HG03571 (cell line): Measurements from ENCODE around the gene CNTN6.

Source experiments
- ATAC-seq: cut with Tn5 transposase; IDR thresholded peaks from one replicate; pipeline ENCODE4 v1.9.1; 2021; ENCODE audit not compliant: unreplicated experiment

The CNTN6 gene

DNA sequence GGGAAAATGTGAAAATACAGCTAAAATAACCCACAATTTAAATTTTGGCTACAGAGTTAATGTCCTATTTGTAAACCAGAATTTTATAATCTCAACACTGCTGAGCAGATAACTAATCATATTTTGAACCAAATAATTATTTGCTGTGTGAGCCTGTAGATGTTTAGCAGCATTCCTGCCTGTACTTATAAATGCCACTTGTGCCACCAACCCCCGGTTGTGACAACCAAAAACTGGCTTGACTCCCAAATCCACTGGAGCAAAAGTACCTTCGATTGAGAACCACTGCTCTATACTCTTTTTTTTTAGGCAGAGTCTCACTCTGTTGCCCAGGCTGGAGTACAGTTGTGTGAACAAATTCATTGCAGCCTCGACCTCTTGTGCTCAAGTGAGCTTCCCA lies 78.5 kb downstream of the CNTN6 start:
- ATAC-seq, result no peak

DNA sequence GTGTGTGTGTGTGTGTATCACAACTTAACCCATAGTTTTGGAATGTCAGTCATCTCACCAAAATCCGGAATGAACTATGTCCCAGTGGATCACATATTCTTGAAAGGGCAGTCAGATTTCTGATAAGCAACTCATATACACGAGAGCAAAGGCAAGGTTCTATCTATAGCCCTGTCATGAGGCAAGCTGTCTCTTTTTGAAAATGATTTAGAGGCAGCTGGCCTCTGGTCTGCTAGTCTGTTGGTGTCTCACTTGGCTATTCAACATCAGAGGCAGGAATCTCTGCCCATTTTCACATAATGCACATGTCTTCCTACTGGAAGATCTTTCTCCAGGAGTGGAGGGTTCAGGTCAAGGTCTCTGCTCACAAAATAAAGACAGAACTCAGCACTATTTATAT lies 79.8 kb downstream of the CNTN6 start:
- no peak for ATAC-seq

DNA sequence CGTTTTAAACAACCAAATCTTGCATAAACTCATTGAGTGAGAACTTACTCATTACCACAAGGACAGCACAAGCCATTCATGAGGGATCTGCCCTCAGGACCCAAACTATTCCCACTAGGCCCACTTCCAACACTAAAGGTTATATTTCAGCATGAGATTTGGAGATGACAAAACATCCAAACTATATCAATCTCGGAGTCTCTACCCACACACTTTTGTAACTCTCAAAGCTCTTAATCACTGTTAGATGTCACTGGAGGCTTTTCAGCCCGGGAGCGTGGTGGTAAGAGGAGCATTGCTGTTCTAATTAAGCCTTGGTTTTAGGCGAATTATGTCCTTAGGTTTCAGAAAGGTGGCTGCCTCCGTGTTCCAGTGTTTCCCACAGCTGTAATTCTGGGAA lies 86.3 kb downstream of the CNTN6 start:
- no peak for ATAC-seq

DNA sequence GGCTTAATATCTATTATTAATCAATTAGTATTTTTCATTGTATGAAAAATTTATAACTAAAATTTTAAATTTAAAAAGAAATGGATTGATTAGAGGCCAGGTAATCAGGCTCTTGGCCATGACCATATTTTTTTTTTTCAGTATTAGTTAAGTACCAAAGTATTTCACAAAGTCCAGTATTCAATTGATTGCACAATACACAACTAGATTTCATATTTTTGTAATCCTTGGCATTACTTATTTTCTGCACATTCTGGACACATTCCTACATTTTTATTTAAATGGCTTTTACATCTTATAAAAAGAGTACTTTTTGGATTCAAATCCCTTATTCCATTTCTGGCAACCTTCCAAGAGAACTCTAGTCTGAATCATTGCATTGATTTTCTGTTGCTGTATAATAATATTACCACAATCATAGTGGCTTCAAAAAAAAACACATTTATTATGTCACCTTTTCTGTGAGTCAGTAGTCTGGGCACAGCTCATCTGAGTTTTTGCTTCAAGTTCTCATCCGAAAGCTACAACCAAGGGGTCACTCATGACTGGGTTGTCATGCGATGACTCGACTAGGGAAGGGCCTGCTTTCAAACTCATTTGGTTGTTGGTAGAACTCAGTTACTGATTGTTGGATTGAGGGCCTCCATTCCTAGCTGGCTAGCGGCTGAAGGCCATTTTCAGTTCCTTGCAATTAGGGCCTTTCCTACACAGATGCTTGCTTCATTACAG lies 90.7 kb downstream of the CNTN6 start:
- ATAC-seq, result no peak

DNA sequence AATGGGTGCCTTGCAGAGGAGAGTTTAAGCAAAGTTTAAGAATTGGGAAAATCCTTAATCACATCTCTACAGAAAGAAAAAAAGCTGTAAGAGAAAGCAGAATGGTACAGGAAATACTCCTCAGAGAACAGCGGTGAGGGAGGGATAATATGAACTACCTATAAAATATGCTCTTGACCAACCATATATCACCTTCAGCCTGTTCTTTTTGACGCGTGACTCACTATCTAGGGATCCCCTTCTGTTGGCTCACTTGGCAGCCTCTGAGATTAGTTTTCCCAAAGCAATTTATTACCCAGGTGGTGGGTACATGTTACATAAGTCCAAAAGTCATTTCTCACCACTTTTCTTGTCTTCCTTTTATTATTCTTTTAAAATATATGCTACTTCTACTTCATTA lies 97.7 kb downstream of the CNTN6 start:
- no peak for ATAC-seq

DNA sequence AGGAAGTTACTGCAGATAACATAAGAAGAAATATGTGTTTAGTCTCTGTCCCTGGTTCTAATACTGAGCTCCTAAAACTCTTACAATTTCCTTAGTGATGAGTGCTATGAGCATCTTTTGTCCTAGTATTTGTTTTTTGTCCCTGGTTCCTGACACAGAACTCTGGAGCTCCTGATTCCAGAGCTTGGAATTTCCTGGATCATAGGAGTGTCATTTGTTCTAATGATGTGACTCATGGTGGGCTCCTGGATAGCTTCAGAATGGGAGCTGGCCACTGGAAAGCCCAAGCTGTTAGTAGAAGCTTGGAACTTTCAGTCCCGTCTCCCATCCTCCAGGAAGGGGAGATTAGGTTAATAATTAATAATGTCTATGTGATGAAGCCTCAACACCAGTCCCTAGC lies 98.2 kb downstream of the CNTN6 start:
- ATAC-seq, result no peak

DNA sequence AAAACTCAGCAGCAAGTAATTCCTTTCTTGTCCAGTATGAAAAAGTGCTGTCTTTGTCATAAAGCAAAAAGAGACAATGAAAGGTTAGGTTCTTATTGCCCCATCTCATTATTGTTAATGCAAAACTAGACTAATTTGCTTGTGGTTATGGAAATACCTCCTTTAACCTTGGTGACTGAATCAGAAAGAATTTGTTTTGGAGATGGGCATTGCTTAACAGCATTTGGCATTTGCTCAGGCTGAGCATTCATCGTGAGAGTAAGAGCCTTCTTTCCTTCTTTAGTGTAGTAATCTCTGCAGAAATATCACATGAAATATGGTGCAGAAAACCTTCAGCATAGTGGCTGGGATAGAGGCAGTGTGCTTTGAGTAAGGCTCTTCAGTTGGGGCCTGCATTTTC lies 103.1 kb downstream of the CNTN6 start:
- ATAC-seq, result no peak

DNA sequence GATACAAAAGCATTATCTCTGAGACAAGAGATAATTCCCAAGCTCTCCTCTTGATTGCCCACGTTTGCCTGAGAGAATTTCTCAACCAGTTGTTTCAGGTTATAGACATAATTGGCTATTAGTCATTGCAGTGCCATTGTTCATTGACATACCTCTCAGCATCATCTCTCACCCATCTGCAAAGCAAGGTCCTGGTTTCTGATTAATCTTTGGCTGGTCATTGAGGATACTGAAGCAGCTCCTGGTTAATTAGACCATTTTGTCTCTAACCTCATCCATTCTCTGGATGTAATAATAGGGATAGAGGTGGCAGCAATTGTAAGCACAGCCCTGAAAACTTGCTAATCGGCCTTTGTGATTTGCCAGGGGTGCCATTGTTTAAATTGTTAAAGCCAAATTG lies 104.2 kb downstream of the CNTN6 start:
- ATAC-seq, result no peak

DNA sequence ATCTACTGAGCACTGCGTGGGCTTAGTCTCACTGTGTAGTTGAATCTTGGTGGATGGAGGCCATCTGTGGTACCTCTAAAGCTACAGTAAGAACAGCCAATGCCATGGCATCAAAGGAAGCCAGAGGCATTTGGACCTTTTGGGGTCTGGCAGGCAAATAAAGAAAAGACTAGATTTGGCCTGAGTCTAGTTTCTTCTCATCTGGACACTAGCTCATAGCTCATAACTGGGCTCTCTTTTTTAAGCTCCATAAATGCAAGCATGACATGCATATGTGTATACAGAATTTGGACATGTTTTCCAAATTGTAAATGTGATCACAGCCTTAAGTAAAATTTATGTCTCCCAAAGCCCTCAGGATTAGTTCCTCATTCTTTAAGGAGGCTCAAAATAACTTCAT lies 107.5 kb downstream of the CNTN6 start:
- ATAC-seq, result no peak

DNA sequence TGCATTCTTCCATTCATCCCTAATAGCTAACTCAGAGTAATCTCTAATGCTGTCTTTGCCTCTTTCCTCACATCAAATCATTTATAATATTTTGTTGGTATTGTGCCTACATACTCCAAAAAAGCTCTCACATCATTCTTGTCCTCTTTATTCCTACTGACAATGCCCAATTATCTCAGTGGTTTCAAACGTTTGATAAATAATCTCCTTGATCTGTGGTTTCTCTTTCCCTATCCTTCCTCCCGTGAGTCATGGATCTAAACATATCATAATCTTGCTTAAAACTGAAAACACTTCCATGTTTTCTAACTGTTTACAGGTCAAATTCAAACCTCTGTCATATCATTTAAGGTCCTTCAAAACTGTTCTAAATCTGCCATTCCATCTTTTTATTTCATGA lies 115.1 kb downstream of the CNTN6 start:
- ATAC-seq, result no peak

DNA sequence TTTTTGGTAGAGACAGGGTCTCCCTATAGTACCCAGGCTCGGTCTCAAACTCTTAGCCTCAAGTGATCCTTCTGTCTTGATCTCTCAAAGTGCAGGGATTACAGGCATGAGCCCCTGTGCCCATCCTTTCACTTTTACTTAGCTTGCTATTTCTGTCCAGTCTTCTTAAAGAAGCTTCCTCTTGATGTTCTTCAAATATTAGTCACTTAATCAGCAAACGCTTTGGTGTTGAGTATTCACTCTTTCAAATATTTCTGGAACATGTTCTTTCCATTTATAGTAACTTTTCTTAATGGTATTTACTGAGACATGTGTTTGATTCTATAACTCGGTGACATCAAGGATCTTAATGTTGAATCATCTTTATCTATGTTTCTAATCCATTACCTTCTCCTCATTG lies 122.1 kb downstream of the CNTN6 start:
- no peak for ATAC-seq

DNA sequence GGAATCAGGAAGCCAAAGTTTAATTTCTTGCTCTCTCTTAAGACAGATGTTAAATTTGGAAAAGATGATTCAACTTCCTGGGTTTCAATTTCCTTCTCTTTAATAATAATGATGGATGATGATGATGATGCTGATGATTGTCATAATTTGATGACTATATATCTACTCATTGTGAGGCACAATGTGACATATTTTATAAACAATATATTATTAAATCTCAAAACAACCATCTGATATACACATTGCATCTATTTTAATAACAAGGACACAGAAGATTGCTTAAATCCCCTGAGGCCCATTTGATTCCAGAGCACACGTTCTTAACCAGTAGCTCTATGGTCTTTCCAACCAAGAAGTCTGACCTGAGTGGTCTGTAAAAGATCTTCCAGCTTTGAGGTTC lies 124.0 kb downstream of the CNTN6 start:
- no peak for ATAC-seq

DNA sequence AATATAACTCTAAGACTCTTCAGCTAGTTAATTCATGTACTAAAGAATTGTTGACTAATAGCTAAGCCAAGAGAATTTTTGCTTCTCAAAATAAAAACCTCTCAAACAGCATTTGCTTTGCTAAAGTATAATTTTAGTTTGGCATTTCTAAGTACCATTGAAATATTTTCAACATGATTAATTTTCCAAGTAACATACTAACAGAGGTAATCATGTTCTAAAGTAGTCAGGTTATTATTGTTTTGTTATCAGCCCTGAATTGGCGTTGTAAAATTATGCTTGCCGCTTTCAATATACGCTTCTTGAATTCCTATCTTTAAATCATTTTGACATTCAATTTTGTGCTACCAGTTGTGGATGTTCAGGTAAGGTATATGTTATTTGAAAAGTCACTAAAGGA lies 134.3 kb downstream of the CNTN6 start:
- no peak for ATAC-seq

DNA sequence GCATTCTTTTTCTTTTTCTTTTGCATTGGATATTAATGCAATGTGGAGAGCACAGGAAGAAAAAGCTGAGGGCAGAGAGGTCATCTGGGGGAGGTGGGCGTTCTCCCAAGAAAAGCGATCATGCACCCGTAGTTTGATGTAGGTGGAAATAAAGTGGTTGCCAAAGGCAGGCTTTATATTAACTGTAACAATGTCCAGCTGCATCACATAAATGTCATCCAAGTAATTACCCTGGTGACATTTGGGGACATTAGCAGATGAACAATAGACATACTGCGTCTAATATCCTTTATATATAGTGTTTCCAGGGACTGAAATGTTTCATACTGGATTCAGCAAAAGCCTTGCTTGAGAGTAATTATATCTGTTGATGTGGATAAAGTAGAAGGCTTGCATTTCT lies 135.5 kb downstream of the CNTN6 start:
- no peak for ATAC-seq

DNA sequence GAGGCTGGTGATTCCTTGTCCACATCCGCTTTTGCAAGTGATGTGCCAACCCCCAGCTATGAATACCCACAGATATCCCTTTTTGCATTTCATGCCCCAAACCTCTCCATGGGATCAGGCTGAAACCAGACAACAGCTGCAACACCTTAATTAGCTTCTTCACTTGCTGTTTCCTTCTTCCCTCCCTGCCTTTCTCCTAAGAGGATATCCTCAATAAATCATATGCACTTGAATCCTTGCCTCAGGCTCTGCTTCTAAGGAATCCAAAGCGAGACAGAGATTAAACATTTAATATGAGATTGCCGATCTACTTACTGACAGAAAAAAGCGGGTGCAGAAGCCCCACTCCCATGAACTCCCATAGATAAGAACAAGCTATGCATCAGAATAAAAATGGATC lies 138.1 kb downstream of the CNTN6 start:
- ATAC-seq, result no peak

DNA sequence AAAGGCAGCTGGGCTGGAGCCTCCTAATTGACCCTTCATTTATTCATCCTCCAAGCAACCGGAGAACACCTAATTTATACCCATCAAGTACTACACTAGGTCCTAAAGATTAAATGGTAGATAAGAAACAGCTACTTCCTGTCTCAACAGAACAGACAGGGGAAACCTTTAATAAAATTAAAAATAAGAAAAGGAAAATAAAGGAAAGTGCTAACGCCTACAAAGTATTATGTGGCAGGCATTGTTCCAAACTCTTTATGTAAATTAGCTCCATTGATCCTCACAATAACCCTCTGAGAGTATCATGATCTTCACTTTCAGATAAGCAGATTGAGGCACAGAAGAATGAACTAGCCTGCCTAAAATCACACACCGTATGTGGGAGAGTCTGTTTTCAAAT lies 139.5 kb downstream of the CNTN6 start:
- ATAC-seq, result no peak

DNA sequence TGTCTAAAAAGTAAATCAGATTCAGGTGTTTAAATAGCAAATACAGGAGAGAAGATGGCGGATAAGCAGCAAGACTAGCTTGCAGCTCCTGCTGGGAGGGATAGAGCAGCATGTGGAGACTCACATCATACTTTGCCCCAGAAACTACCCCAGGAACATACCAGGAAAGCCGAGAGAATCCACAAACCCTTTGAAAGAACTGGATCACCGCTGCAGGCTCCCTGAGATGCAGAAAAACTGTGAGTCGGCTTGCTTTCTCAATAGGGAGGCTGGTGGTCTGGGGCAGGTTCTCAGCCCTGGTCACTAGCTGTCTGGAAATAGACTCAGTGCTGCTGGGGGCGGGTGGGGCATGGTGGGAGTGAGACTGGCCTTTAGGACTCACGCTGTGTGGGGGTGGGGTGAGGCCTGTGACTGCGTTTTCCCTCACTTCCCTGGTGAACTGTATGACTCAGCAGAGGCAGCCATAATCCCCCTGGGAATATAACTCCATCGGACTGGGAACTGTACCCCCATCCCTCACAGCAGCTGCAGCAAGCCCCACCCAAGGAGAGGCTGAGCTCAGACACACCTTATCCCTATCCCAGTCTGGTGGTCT lies 142.8 kb downstream of the CNTN6 start:
- no peak for ATAC-seq

DNA sequence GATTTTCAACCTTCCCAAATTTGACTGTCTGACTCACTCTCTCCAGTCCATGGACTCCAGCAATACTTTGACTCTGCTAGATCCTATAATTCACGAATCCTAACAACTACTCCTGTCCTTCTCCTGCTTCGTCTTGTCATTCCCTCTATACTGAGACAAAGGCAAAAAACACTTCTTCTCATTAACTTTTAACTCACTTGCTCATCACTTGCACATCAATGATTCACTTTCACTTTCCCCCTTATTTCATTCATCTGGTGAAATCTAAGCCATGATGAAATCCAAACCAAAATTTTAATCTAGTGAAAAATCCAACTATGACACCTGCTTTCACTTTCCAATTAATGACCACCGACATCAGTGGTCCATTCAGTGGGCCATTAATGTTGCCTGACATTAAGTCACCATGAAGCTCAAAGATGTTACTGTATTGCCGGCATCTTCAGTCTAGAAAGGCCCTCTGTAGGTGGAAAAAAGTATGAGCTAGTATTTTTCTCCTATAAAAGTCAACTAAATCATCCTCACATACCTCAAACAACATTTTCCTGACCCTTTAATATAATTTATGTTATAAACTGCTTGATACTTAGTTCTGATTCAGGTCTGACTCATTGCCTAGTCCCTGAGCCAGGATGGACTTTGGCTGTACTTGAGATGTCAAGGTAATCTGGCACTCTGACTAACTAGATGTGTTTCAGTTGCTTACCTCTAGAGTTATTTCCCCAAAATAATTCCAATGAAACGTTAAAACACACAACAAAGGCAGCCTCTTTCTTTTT lies 158.6 kb downstream of the CNTN6 start:
- no peak for ATAC-seq

DNA sequence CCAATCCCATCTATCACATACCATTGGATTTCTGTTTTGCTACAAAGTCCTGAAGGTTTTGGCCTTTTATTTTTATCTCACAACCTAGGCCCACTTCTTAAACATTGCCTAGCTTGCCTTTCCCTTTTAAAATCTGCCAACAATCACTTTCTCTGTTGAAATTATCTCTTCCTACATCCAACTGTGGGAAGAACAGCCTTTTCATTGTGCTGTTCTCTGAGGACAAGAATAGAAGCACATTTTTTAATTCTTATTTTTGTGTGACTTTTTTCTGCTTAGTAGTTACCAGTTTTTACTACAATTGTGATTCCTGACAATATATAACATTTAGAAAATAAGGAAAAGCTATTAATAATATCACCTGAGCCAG lies 159.2 kb downstream of the CNTN6 start:
- ATAC-seq, result no peak

DNA sequence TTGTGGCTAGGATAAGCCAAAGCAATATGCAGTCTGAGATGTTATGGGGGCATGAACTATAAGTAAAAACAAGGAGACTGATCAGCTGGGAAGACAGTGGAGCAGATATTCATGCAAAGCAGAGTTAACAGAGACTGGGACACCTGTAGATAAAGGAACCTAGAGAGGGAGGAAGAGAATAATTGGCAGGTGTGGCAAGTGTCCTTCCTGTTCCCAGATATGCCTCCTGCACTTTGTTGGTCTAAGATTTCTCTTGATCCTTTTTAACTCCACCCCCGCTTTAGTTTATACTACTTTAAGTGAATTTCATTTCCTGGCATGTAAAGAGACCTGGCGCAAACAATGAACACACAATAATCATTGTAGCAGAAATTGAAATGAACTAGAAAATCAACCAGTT lies 169.4 kb downstream of the CNTN6 start:
- no peak for ATAC-seq

DNA sequence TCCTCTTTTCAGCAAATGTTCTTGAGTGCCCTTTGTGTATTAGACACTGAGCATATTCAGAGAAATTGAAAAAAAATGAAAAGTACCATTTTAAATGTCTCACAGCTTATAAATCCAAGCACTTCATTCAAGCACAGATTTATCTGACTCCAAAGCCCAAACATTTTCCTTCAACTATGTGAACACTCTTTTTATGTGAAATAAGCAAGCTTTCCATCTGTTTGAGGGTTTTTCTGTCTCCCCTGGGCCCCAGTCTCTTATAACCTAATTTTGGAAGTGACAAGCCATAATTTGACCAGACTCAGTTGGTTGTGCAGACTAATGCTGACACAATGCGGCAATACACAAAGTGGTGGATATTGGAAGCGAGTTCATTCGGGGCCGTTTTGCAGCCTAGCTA lies 170.3 kb downstream of the CNTN6 start:
- no peak for ATAC-seq

DNA sequence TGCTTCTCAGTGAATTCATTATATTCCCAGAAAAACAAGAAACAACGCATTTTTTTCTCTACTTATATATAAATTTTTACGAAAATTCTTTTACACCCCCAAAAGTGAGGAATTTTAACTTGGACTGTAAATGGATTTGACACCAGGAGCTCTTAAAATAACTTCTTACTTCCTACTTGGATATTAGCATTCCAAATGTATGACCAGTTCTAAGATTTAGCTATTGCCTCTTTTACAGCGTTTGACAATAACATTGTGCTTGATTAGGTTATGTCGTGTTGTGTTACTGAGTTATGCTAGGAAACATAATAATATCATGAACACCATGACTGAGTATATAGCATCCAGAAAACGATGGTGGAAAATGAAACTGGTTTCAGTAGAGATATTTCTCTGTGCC lies 177.0 kb downstream of the CNTN6 start:
- ATAC-seq, result no peak
